ENCODE results near the gene FCGR2B.

DNA sequence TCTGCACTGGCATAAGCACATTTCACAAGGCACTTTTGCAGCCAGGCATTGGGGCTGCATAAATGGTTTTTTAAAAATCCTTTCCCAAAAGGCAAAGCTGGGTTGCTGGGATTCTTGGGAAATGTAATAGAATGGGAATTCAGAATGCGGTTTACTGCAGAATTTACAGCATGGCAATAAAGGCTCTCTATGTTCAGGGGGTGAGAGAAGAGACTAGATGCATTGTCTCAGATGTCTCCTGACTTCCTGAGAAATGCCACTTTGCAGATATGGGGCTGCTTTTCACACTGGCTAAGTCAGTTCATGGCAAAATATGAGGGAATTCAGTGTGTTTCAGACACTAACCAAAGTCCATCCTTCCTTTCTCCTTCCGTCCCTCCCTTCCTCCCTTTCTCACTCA is 13.5 kb downstream of the FCGR2B start:
- TF ChIP-seq, protein P1, sequence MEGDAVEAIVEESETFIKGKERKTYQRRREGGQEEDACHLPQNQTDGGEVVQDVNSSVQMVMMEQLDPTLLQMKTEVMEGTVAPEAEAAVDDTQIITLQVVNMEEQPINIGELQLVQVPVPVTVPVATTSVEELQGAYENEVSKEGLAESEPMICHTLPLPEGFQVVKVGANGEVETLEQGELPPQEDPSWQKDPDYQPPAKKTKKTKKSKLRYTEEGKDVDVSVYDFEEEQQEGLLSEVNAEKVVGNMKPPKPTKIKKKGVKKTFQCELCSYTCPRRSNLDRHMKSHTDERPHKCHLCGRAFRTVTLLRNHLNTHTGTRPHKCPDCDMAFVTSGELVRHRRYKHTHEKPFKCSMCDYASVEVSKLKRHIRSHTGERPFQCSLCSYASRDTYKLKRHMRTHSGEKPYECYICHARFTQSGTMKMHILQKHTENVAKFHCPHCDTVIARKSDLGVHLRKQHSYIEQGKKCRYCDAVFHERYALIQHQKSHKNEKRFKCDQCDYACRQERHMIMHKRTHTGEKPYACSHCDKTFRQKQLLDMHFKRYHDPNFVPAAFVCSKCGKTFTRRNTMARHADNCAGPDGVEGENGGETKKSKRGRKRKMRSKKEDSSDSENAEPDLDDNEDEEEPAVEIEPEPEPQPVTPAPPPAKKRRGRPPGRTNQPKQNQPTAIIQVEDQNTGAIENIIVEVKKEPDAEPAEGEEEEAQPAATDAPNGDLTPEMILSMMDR (IDR thresholded peaks at IDR 0.05): no peak
- TF ChIP-seq EZH2 (IDR thresholded peaks at IDR 0.05; ENCODE audit: borderline replicate concordance, insufficient read depth, low read depth, low read length, poor library complexity, severe bottlenecking): no peak

Data from B cell (primary cell).